ENCODE measurements around the gene SH2D5.

SH2D5 gene

GRCh38 chr1:20732588-20733359 lies at the start of gene SH2D5:
SH2D5 (minus strand) TSS chr1:20732703; CDS start chr1:20728044, 4,659 bp downstream.
- peak; percentile 71 for DNase-seq (ENCODE audit: low read depth, low spot score)

- DNase-seq (ENCODE audit: low read depth, low spot score) = no peak
Observed at GRCh38 chr1:20775700-20776099, 43.2 kb upstream of the SH2D5 start.

- DNase-seq (ENCODE audit: low read depth, low spot score) = no peak
Observed at GRCh38 chr1:20771780-20772179, 39.3 kb upstream of the SH2D5 start.

- no peak for DNase-seq (ENCODE audit: low read depth, low spot score)
Observed at GRCh38 chr1:20770314-20771087, 38.0 kb upstream of the SH2D5 start.

- DNase-seq (ENCODE audit: low read depth, low spot score) = no peak
Observed at GRCh38 chr1:20767271-20767670, 34.8 kb upstream of the SH2D5 start.

- no peak for DNase-seq (ENCODE audit: low read depth, low spot score)
Observed at GRCh38 chr1:20763417-20763816, 30.9 kb upstream of the SH2D5 start.

GRCh38 chr1:20760322-20760721 lies 27.8 kb upstream of the SH2D5 start:
- DNase-seq (ENCODE audit: low read depth, low spot score) = no peak

- no peak for DNase-seq (ENCODE audit: low read depth, low spot score)
Observed at GRCh38 chr1:20753589-20753988, 21.1 kb upstream of the SH2D5 start.

- DNase-seq (ENCODE audit: low read depth, low spot score) = no peak
Observed at GRCh38 chr1:20751462-20751990, 19.0 kb upstream of the SH2D5 start.

- DNase-seq (ENCODE audit: low read depth, low spot score) = no peak
Observed at GRCh38 chr1:20742671-20743070, 10.2 kb upstream of the SH2D5 start.

GRCh38 chr1:20740781-20741180 lies 8.3 kb upstream of the SH2D5 start:
- DNase-seq (ENCODE audit: low read depth, low spot score) = no peak

- no peak for DNase-seq (ENCODE audit: low read depth, low spot score)
Observed at GRCh38 chr1:20739225-20739624, 6.7 kb upstream of the SH2D5 start.

GRCh38 chr1:20735581-20736111 lies 3.1 kb upstream of the SH2D5 start:
- no peak for DNase-seq (ENCODE audit: low read depth, low spot score)

GRCh38 chr1:20733360-20733975 lies 965 bp upstream of the SH2D5 start:
- DNase-seq (ENCODE audit: low read depth, low spot score) = no peak

GRCh38 chr1:20732071-20732587 lies 374 bp downstream of the SH2D5 start:
- DNase-seq (ENCODE audit: low read depth, low spot score) = peak; percentile 67

GRCh38 chr1:20731057-20731991 lies 1.2 kb downstream of the SH2D5 start:
- DNase-seq (ENCODE audit: low read depth, low spot score) = peak; percentile 15

GRCh38 chr1:20730690-20731056 lies 1.8 kb downstream of the SH2D5 start:
- peak; percentile 19 for DNase-seq (ENCODE audit: low read depth, low spot score)

- peak; percentile 3 for DNase-seq (ENCODE audit: low read depth, low spot score)
Observed at GRCh38 chr1:20729990-20730689, 2.4 kb downstream of the SH2D5 start.

GRCh38 chr1:20729155-20729931 lies 3.2 kb downstream of the SH2D5 start:
- peak; percentile 4 for DNase-seq (ENCODE audit: low read depth, low spot score)

Measured in ELF-1 (cell line).